GF-D8 (cell line): ENCODE results near the gene CCDC121.
A peak's percentile ranks its signal among the peaks of the same experiment; 100 is the strongest.

Experiments
- DNase-seq: peaks from one replicate; lab custom pipeline; 2025; lab: John Stamatoyannopoulos, UW

The CCDC121 gene

GRCh38 chr2:27628767-27629709, at the start of gene CCDC121, which contains the start of gene GPN1:
TSS of gene CCDC121 (minus strand) at chr2:27629012. CDS start at chr2:27627799, 1,213 bp downstream.
TSS of gene GPN1 (plus strand) at chr2:27629050. CDS start at chr2:27629059, 9 bp downstream.
- DNase-seq = peak; percentile 83

- DNase-seq = no peak
Measured at GRCh38 chr2:27672723-27673486, 44.1 kb upstream of the CCDC121 start.

GRCh38 chr2:27671235-27671634, 42.4 kb upstream of the CCDC121 start:
- no peak for DNase-seq

GRCh38 chr2:27667446-27667845, 38.6 kb upstream of the CCDC121 start:
- DNase-seq = peak; percentile 62

- DNase-seq = no peak
Measured at GRCh38 chr2:27664622-27665363, 36.0 kb upstream of the CCDC121 start.

GRCh38 chr2:27664154-27664574, 35.4 kb upstream of the CCDC121 start:
- no peak for DNase-seq

GRCh38 chr2:27663285-27664153, 34.7 kb upstream of the CCDC121 start, which contains the start of the genes SLC4A1AP and SUPT7L:
TSS of gene SLC4A1AP (plus strand) at chr2:27663889. CDS start at chr2:27663915, 26 bp downstream.
TSS of gene SUPT7L (minus strand) at chr2:27663614. CDS start at chr2:27662192, 1,422 bp downstream.
- DNase-seq = peak; percentile 59

- no peak for DNase-seq
Measured at GRCh38 chr2:27661371-27661770, 32.6 kb upstream of the CCDC121 start.

GRCh38 chr2:27655155-27655951, 26.5 kb upstream of the CCDC121 start:
- no peak for DNase-seq

GRCh38 chr2:27653397-27653796, 24.6 kb upstream of the CCDC121 start:
- no peak for DNase-seq

- no peak for DNase-seq
Measured at GRCh38 chr2:27652790-27653189, 24.0 kb upstream of the CCDC121 start.

GRCh38 chr2:27652341-27652740, 23.5 kb upstream of the CCDC121 start:
- no peak for DNase-seq

- no peak for DNase-seq
Measured at GRCh38 chr2:27651056-27651455, 22.2 kb upstream of the CCDC121 start.

- DNase-seq = no peak
Measured at GRCh38 chr2:27647737-27648136, 18.9 kb upstream of the CCDC121 start.

GRCh38 chr2:27647289-27647688, 18.5 kb upstream of the CCDC121 start:
- DNase-seq = no peak

GRCh38 chr2:27645197-27645596, 16.4 kb upstream of the CCDC121 start:
- DNase-seq = no peak

- DNase-seq = no peak
Measured at GRCh38 chr2:27640722-27641245, 12.0 kb upstream of the CCDC121 start.

GRCh38 chr2:27638709-27639108, 9.9 kb upstream of the CCDC121 start:
- no peak for DNase-seq

GRCh38 chr2:27638037-27638637, 9.3 kb upstream of the CCDC121 start:
- DNase-seq = no peak
